Tibial nerve (tissue), 4 donors: ENCODE data around the gene KIF25.

Experiments
- CTCF ChIP-seq, 5 experiments: fragments of 200-600 bp in 3 of 5; fragments of 450-650 bp in 2 of 5; sonication (generic) in 3 of 5; IDR thresholded peaks; one replicate each; pipeline ENCODE4 v1.5.1; 2016 to 2019; ENCODE audit warnings: antibody characterized with exemption in 5 of 5, mild to moderate bottlenecking in 3 of 5, moderate library complexity in 2 of 5
- EP300 ChIP-seq, 2 donors: sonication (generic); formaldehyde crosslinking; IDR thresholded peaks; one replicate each; pipeline ENCODE4 v1.6.1; 2017; ENCODE audit warnings: antibody characterized with exemption in 2 of 2, mild to moderate bottlenecking in 1 of 2

- no peak for TF ChIP-seq CTCF (IDR thresholded peaks at IDR 0.05)
- TF ChIP-seq EP300 (IDR thresholded peaks at IDR 0.05): no peak
Observed at GRCh38 chr6:168053957-168054471, 56.5 kb downstream of the KIF25 start.
